ENCODE results near the gene PACS1.

DNA sequence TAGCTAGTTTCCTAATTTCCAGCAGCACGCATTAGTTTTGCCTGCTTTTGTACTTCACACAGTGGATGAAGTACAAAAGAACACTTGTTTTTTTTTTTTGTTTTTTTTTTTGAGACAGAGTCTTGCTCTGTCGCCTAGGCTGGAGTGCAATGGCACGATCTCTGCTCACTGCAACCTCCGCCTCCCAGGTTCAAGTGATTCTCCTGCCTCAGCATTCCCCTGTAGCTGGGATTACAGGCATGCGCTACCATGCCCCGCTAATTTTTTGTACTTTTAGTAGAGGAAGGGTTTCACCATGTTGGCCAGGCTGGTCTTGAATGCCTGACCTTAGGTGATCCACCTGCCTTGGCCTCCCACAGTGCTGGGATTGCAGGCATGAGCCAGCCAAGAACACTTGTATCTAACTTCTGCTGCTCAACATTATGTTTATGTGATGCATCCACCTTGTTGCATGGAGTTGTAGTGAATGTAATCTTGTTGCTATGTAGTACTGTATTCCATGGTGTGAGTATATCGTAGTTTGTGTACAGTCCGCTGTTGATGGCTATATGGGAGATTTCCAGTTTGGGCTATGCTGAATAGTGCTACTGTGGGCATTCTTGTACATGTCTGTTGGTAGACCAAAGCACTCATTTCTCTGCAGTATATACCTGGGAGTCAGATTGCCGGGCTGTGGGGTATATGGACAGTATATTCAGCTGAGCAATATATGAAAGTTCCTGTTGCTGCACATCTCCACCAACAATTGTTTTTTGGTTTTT is 17.3 kb downstream of the PACS1 start:
- TF ChIP-seq POLR2AphosphoS5 (IDR thresholded peaks at IDR 0.05; ENCODE audit: low read depth, low read length) (no peak), POLR2A (IDR thresholded peaks at IDR 0.05; ENCODE audit: low read depth, low read length) (no peak), SPI1 (IDR thresholded peaks at IDR 0.05; ENCODE audit: low read depth, low read length) (no peak), PAX5 (IDR thresholded peaks at IDR 0.05; ENCODE audit: insufficient read depth, low read length, severe bottlenecking) (no peak), TAF1 (IDR thresholded peaks at IDR 0.05; ENCODE audit: low read depth, low read length) (no peak), POU2F2 (IDR thresholded peaks at IDR 0.05; ENCODE audit: low read depth, low read length) (no peak)

Measured in GM12891 (cell line).